Esophagus muscularis mucosa (tissue), 3 donors: ENCODE results near the gene ADGRA3.

Source experiments
- CTCF ChIP-seq, 3 experiments: fragments of 200-600 bp in 2 of 3; fragments of 450-650 bp in 1 of 3; sonication (generic) in 2 of 3; IDR thresholded peaks; one replicate each; pipeline ENCODE4 v1.5.1; 2017 to 2019; ENCODE audit warnings: antibody characterized with exemption in 3 of 3, mild to moderate bottlenecking in 2 of 3, moderate library complexity in 1 of 3
- POLR2A ChIP-seq: fragments of 450-650 bp; IDR thresholded peaks from one replicate; pipeline ENCODE4 v1.6.1; 2017; ENCODE audit warnings: antibody characterized with exemption, moderate library complexity, mild to moderate bottlenecking, low read depth

- TF ChIP-seq POLR2A = no peak
- TF ChIP-seq CTCF (IDR thresholded peaks at IDR 0.05) = no peak
These were observed 28.5 kb downstream of the ADGRA3 start for GRCh38 chr4:22487328-22487727.
